ENCODE data around the gene TPMT. TPM values are rescaled to one million over a fixed set of nuclear protein-coding genes. Genes with fewer than 3 reads are reported as not detected.

TPMT gene
- total and polyA plus RNA-seq, 4 donors = 10.3 to 28.6 (median 25.7) TPM

DNA sequence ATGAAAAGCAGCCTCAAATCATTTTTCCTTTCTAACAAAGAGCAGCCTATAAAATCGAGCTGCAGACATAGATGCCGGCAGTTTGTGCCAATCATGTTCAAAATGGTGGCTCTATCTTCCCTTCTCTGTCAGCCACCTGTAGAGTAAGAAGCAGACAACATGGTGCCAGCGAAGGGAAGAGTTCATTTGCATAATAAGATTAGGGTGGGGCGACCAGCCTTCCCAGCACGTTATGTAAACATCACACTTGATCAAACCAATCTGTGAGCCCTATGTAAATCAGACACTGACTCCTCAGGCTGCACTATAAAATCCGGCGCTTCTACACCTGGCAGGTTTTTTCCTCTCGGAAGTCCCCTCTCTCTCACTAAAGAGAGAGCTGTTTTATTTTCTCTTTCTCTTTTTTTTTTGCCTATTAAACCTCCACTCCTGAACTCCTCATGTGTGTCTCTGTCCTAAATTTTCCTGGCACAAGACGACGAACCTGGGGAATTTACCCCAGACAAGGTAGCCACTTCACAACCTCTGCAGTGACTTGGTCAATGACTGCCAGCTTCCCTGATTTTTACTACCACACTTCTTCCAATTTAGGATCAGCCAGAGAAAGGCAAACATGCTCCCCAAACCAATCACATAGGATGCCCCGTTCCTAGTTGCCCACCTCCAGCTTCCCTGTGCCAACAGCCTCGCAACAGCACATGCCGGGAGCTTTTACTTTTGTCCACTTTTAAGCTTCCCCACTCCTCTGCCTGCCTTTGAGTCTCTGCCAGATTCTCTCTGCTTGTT is 12.9 kb downstream of the TPMT start (continued):
- TF ChIP-seq ATF3 (IDR thresholded peaks at IDR 0.05) (no peak), GABPA (IDR thresholded peaks at IDR 0.05 in 1 of 2, conservative IDR thresholded peaks at IDR 0.05 in 1 of 2) (no peak)

- 89% methylated on average over 6 of the region's 6 CpGs for WGBS
- H3K36me3 ChIP-seq (ENCODE audit: control insufficient read depth in 4 of 4, insufficient read depth in 3 of 4, low read depth in 1 of 4, low read length in 3 of 4) = peaks cover 7 to 52% (median 39%) of the 10 kb centered on the region in 4 donors
- H3K9me3 ChIP-seq (ENCODE audit: control insufficient read depth in 4 of 4, low read length in 3 of 4) = no peaks in the 10 kb centered on the region
- no peak overlapping the region for H3K9ac ChIP-seq (ENCODE audit: low read depth in 1 of 2, low read length in 2 of 2)
- no peak for TF ChIP-seq NR2F2 (IDR thresholded peaks at IDR 0.05)
- no peak for TF ChIP-seq FOXA1 (IDR thresholded peaks at IDR 0.05)
- TF ChIP-seq RAD21 (IDR thresholded peaks at IDR 0.05) = no peak
- TF ChIP-seq CTCF (IDR thresholded peaks at IDR 0.05; ENCODE audit: low read depth, low read length, missing input control) = no peak
- TF ChIP-seq HNF4G (IDR thresholded peaks at IDR 0.05) = no peak
- H3K27ac ChIP-seq (ENCODE audit: low read depth in 1 of 2, low read length in 2 of 2) = no peak overlapping the region
- H3K4me3 ChIP-seq (ENCODE audit: low read depth in 1 of 3, low read length in 3 of 3) = no peak overlapping the region
- peaks cover 0 to 5% (median 0%) of the 10 kb centered on the region in 4 donors for H3K4me1 ChIP-seq (ENCODE audit: control insufficient read depth in 4 of 4, insufficient read depth in 4 of 4, low read length in 3 of 4)
- no peak for DNase-seq (ENCODE audit: low spot score)
- H3K27me3 ChIP-seq (ENCODE audit: control insufficient read depth in 4 of 4, insufficient read depth in 4 of 4, low read length in 3 of 4) = no peaks in the 10 kb centered on the region
Measured at GRCh38 chr6:18139935-18140621, 14.8 kb downstream of the TPMT start.

DNA sequence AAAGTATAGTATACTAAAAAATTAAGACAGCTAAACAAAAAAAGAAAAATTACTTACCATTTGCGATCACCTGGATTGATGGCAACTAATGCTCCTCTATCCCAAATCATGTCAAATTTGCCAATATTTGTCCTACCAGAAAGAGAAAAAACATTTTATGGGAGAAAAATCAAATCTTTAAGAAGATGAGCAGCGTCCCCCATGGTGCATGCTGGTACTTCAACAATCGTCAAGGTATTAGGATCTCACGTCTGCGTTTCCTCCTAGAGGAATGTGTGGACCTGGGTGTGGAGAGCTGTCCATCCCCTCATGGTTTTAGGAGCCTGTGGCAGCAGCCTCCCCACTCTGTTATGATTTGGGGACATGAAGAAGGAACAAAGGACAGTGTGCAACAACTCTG is 16.0 kb downstream of the TPMT start:
- peaks cover 0 to 5% (median 0%) of the 10 kb centered on the region in 4 donors for H3K4me1 ChIP-seq (ENCODE audit: control insufficient read depth in 4 of 4, insufficient read depth in 4 of 4, low read length in 3 of 4)
- H3K9me3 ChIP-seq (ENCODE audit: control insufficient read depth in 4 of 4, low read length in 3 of 4) = no peaks in the 10 kb centered on the region
- peaks cover 8 to 57% (median 47%) of the 10 kb centered on the region in 4 donors for H3K36me3 ChIP-seq (ENCODE audit: control insufficient read depth in 4 of 4, insufficient read depth in 3 of 4, low read depth in 1 of 4, low read length in 3 of 4)
- no peak overlapping the region for H3K9ac ChIP-seq (ENCODE audit: low read depth in 1 of 2, low read length in 2 of 2)
- H3K27ac ChIP-seq (ENCODE audit: low read depth in 1 of 2, low read length in 2 of 2) = no peak overlapping the region
- H3K4me3 ChIP-seq (ENCODE audit: low read depth in 1 of 3, low read length in 3 of 3) = no peak overlapping the region
- no peak for DNase-seq (ENCODE audit: low spot score)
- 98% methylated on average over 5 of the region's 5 CpGs for WGBS
- H3K27me3 ChIP-seq (ENCODE audit: control insufficient read depth in 4 of 4, insufficient read depth in 4 of 4, low read length in 3 of 4) = no peaks in the 10 kb centered on the region
- TF ChIP-seq FOXA1 (IDR thresholded peaks at IDR 0.05) = no peak
- TF ChIP-seq HNF4G (IDR thresholded peaks at IDR 0.05) = no peak
- no peak for TF ChIP-seq MAX (IDR thresholded peaks at IDR 0.05)
- no peak for TF ChIP-seq CTCF (IDR thresholded peaks at IDR 0.05; ENCODE audit: low read depth, low read length, missing input control)
- TF ChIP-seq, protein P1, sequence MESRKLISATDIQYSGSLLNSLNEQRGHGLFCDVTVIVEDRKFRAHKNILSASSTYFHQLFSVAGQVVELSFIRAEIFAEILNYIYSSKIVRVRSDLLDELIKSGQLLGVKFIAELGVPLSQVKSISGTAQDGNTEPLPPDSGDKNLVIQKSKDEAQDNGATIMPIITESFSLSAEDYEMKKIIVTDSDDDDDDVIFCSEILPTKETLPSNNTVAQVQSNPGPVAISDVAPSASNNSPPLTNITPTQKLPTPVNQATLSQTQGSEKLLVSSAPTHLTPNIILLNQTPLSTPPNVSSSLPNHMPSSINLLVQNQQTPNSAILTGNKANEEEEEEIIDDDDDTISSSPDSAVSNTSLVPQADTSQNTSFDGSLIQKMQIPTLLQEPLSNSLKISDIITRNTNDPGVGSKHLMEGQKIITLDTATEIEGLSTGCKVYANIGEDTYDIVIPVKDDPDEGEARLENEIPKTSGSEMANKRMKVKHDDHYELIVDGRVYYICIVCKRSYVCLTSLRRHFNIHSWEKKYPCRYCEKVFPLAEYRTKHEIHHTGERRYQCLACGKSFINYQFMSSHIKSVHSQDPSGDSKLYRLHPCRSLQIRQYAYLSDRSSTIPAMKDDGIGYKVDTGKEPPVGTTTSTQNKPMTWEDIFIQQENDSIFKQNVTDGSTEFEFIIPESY (IDR thresholded peaks at IDR 0.05) = no peak
- TF ChIP-seq HNF4A (conservative IDR thresholded peaks at IDR 0.05) = no peak
- TF ChIP-seq JUND (IDR thresholded peaks at IDR 0.05) = no peak
- TF ChIP-seq RAD21 (IDR thresholded peaks at IDR 0.05) = no peak
- TF ChIP-seq NR2F2 (IDR thresholded peaks at IDR 0.05) = no peak
- no peak for TF ChIP-seq ATF3 (IDR thresholded peaks at IDR 0.05)

All from liver (tissue), 9 donors.